ENCODE measurements around the gene CHGA.

CHGA gene

GRCh38 chr14:92922883-92923743, at the start of gene CHGA:
Gene CHGA (plus strand): TSS chr14:92923150. CDS start chr14:92923360, 210 bp downstream.
- DNase-seq (ENCODE audit: low spot score), result peak; percentile 90

- no peak for DNase-seq (ENCODE audit: low spot score)
Observed at GRCh38 chr14:92874962-92875661, 47.8 kb upstream of the CHGA start.

- DNase-seq (ENCODE audit: low spot score), result peak; percentile 59
Observed at GRCh38 chr14:92877757-92878431, 45.1 kb upstream of the CHGA start.

GRCh38 chr14:92880351-92880750, 42.6 kb upstream of the CHGA start:
- no peak for DNase-seq (ENCODE audit: low spot score)

GRCh38 chr14:92880851-92881250, 42.1 kb upstream of the CHGA start:
- DNase-seq (ENCODE audit: low spot score), result no peak

GRCh38 chr14:92883066-92883465, 39.9 kb upstream of the CHGA start:
- no peak for DNase-seq (ENCODE audit: low spot score)

- DNase-seq (ENCODE audit: low spot score), result no peak
Observed at GRCh38 chr14:92884410-92884809, 38.5 kb upstream of the CHGA start.

GRCh38 chr14:92885279-92886061, 37.5 kb upstream of the CHGA start:
- no peak for DNase-seq (ENCODE audit: low spot score)

GRCh38 chr14:92886337-92886736, 36.6 kb upstream of the CHGA start:
- no peak for DNase-seq (ENCODE audit: low spot score)

GRCh38 chr14:92887157-92887556, 35.8 kb upstream of the CHGA start:
- DNase-seq (ENCODE audit: low spot score), result no peak

GRCh38 chr14:92888896-92889295, 34.1 kb upstream of the CHGA start:
- no peak for DNase-seq (ENCODE audit: low spot score)

GRCh38 chr14:92890830-92891588, 31.9 kb upstream of the CHGA start:
- no peak for DNase-seq (ENCODE audit: low spot score)

- DNase-seq (ENCODE audit: low spot score), result no peak
Observed at GRCh38 chr14:92892589-92892988, 30.4 kb upstream of the CHGA start.

GRCh38 chr14:92895352-92895878, 27.5 kb upstream of the CHGA start:
- no peak for DNase-seq (ENCODE audit: low spot score)

GRCh38 chr14:92897922-92898565, 24.9 kb upstream of the CHGA start:
- no peak for DNase-seq (ENCODE audit: low spot score)

- DNase-seq (ENCODE audit: low spot score), result no peak
Observed at GRCh38 chr14:92898566-92899131, 24.3 kb upstream of the CHGA start.

- no peak for DNase-seq (ENCODE audit: low spot score)
Observed at GRCh38 chr14:92900660-92901059, 22.3 kb upstream of the CHGA start.

- DNase-seq (ENCODE audit: low spot score), result no peak
Observed at GRCh38 chr14:92902191-92902590, 20.8 kb upstream of the CHGA start.

GRCh38 chr14:92902726-92903125, 20.2 kb upstream of the CHGA start:
- peak; percentile 52 for DNase-seq (ENCODE audit: low spot score)

- DNase-seq (ENCODE audit: low spot score), result no peak
Observed at GRCh38 chr14:92903359-92903758, 19.6 kb upstream of the CHGA start.
